Measurements from ENCODE around the gene PLAAT5. TPM values are rescaled to one million over a fixed set of nuclear protein-coding genes. Genes with fewer than 3 reads are reported as not detected.

PLAAT5 gene
- total RNA-seq, result not detected

GRCh38 chr11:63490551-63491239 lies at the start of gene PLAAT5:
PLAAT5 (minus strand) TSS chr11:63491167; CDS start chr11:63491034, 133 bp downstream.

GRCh38 chr11:63536669-63537292 lies 45.8 kb upstream of the PLAAT5 start, which contains the start of gene PLAAT4:
PLAAT4 (plus strand) TSS chr11:63536808; CDS start chr11:63536869, 61 bp downstream.

GRCh38 chr11:63505857-63506528 lies 15.0 kb upstream of the PLAAT5 start, which contains the start of gene LGALS12:
LGALS12 (plus strand) TSS chr11:63506084; CDS start chr11:63506459, 375 bp downstream.

Other genes with a start within 250 kb of the PLAAT5 start
- not detected for gene SLC22A25, start 247.6 kb downstream of the PLAAT5 start, total RNA-seq
- not detected for gene SLC22A9, start 121.4 kb downstream of the PLAAT5 start, total RNA-seq
- gene LGALS12, start 14.9 kb upstream of the PLAAT5 start, total RNA-seq, result not detected
- gene PLAAT4, start 45.6 kb upstream of the PLAAT5 start, total RNA-seq, result 100 to 1,000 TPM; 128 to 136 TPM
- gene PLAAT2, start 72.2 kb upstream of the PLAAT5 start, total RNA-seq, result under 1 TPM in 1 of 2 experiments, not detected in 1; 0.28 TPM
- 1 to 10 TPM; 2.7 to 3.0 TPM for gene PLAAT3, start 123.3 kb upstream of the PLAAT5 start, total RNA-seq
- gene ATL3, start 180.2 kb upstream of the PLAAT5 start, total RNA-seq, result 10 to 100 TPM; 38.2 to 39.0 TPM
- 10 to 100 TPM; 59.6 to 67.7 TPM for gene RTN3, start 190.3 kb upstream of the PLAAT5 start, total RNA-seq

Measured in activated naive CD4-positive, alpha-beta T cell treated with anti-CD3 and anti-CD28 coated beads, Interleukin-2, amount 10 ng/mL, durations not matched to agents 5 hours and 36 hours (primary cell).